CD4-positive, alpha-beta T cell treated with Interleukin-15 for 4 hours (primary cell): ENCODE measurements around the gene NHS.
"Not testable (repeated sequence)": the region's sequence is repeated elsewhere in the genome, so short reads cannot be mapped to it uniquely, and the experiment has no call there.

Experiments
- DNase-seq: peaks from one replicate; pipeline ENCODE4 v3.0.0-alpha.2; 2020; ENCODE audit warnings: low spot score

NHS gene

DNA sequence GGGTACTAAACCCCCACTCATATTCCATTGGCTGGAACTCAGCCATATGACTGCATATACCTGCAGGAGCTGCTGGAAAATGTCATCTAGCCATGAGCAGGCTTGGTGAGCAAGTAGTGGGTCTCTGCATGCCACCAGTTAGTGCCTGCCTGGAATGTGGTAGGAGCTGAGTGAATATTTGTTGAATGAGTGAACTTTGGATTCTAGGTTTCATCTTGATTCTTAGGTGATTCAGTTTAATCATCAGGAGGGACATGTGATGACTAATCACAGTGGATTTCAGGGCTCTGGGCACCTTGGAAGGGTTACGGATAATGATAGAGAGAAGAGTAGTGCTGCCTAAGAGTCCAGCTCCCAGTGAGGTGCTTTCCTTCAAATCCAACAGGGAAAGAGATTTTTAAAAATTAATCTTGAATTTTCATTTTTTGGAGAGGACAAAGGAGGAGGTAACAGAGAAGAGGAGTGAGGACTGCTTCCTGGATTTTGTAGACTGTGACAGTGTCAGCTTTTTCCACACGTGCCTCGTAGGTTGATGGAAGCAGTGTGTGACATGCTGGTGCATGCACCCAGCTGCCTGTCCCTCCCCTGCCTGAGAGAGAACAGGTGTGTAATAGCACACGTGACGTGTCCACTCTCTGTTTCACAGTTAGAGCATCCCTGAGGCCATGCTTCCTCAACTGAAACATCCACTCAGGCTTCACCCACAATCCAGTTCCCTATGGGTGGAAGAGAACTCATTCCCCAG lies 30.4 kb downstream of the NHS start:
- no peak for DNase-seq

- DNase-seq: no peak
These were observed 34.7 kb downstream of the NHS start for GRCh38 chrX:17409566-17410290.

DNA sequence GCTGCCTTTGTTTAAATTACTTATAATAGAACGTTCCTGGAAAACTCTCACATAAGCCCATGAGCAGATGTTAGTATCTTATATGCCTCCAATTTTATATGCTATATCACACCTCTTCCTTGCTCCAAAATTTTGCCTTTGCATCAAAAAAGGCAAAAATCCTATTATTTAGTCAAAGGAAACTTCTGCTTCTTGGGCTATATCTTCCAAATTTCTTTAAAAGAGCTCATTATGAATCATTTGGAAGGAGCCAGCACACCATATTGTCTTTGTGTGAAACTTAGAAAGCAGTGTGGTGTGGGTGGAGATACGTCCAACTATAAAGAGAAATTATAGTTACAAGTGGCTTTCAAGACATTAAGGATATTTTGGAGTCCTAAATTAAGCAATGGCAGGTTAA lies 35.7 kb downstream of the NHS start:
- DNase-seq: no peak

GRCh38 chrX:17411205-17411604 lies 36.2 kb downstream of the NHS start:
- DNase-seq: no peak

DNA sequence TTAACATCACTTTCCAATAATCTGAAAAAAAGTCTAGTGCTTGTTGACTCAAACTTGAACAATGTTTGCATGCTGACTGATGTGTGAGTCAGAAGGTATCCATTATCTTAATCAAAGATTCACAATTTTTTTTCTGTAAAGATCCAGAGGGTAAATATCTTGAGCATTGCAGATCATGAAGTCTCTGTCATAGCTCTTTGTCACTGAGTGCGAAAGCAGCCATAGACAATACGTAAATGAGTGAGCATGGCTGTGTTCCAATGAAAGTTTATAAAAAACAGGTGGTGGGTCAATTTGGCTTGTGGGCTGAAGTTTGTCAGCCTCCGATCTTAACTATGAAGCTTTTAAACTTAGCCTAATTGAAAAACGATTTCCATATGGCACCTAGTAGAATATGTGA lies 37.7 kb downstream of the NHS start:
- DNase-seq: no peak

- no peak for DNase-seq
These were observed 38.2 kb downstream of the NHS start for GRCh38 chrX:17413228-17413627.

GRCh38 chrX:17414027-17414658 lies 39.1 kb downstream of the NHS start:
- no peak for DNase-seq

DNA sequence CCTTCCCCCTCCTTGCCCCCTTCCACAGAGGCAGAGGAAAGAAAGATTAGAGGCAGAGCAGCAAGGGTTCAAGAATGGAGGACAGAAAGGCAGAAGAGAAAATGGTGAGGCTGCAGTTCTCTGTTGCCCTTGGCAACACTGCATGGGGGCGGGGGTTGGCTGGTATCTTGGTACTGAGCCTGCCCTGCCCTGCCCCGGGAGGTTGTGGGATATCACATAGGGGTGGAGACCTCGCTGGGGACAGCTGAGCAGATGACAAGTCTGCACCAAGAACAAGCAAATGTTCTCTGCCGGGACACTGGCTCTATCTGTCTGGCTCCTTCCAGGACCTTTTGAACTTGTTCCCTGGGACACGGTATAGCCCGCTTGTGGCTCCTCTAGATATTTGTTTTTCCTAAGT lies 39.8 kb downstream of the NHS start:
- DNase-seq: no peak

DNA sequence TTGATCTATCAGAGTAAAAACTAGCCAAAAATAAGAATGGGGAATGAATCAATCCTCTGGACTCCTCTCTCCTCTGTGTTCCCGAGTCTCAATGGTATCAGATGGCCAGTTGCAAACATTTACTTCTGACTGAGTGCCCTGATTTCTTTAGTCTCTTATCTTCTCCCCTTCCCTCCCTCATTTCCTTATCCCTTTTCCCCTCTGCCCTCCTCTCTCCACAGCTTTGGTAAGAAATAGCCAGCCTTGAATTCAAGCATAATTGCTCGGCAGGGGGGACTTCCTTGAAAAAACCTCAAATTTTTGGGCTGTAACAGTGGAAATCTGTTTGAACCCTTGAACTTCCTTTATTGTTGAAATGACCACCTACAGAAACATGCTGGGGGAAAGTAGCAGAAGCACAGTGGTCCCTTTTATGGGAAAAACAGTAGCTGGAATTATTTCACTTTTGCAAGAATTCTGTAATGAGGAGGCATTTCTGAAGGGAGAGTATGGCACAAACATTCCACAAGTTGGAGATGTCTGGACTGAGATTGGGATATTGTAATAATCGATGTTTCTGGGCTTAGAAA lies 40.3 kb downstream of the NHS start:
- DNase-seq: no peak

- no peak for DNase-seq
These were observed 42.4 kb downstream of the NHS start for GRCh38 chrX:17417372-17417771.

- no peak for DNase-seq
These were observed 50.1 kb downstream of the NHS start for GRCh38 chrX:17425136-17425535.

- DNase-seq: no peak
These were observed 50.6 kb downstream of the NHS start for GRCh38 chrX:17425551-17425950.

GRCh38 chrX:17431171-17431570 lies 56.2 kb downstream of the NHS start:
- no peak for DNase-seq

DNA sequence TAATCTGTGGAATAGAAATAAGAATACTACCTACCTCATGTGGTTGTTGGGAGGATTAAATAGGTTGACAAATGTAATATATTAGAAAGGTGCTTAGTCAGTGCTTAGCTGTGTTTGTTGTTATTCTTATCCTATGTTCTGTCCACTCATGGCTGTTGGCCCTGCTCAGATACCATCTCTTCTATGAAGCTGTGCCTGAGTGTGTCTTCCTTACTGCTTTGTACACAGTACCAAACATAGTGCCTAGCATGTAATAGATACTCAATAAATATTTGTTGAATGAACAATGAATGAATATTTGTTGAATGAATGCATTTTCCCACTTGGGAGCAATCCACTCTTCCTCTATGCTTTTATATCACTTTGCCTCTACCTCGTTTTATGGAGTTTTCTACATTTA lies 57.2 kb downstream of the NHS start:
- no peak for DNase-seq

GRCh38 chrX:17433965-17434364 lies 59.0 kb downstream of the NHS start:
- no peak for DNase-seq

DNA sequence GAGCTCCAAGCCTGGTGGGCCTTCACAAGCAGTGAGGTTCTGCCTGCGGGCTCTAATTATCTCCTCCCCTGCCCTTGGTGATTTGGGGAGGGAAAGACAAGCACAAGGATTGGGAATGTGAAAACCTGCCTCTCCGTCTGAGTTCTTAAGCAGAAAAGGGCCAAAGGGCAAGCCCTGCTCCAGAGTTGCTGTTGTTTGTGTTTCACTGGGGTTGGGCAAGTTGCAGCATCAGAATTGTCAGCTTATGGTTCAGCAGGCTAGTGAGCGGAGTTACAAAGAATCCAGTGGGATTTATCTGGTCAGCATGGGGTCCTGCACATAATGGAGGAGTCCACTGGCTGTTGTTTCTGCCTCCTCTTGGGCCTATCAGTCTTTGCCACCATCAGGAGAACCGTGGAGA lies 60.5 kb downstream of the NHS start:
- DNase-seq: no peak

GRCh38 chrX:17438221-17438620 lies 63.2 kb downstream of the NHS start:
- DNase-seq: no peak

DNA sequence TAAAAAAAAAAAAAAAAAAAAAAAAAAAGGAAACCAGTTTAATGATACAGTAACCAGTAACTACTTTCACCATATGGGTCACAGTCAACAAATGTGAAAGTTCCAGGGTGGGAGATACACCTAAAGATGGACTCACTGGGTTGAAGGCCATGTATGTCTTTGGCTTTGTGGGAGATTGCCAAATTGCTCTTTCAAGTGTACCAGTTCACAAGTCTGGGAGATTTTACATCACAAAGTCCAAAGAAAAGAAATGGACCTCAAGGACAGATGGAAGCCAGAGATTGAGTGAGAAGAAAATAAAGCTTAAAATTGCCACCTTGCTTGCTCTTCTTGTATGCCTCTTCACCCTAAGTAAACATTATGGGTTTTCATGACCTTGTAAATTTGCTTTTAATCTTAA lies 65.3 kb downstream of the NHS start:
- no peak for DNase-seq

- DNase-seq: no peak
These were observed 65.8 kb downstream of the NHS start for GRCh38 chrX:17440836-17441235.

DNA sequence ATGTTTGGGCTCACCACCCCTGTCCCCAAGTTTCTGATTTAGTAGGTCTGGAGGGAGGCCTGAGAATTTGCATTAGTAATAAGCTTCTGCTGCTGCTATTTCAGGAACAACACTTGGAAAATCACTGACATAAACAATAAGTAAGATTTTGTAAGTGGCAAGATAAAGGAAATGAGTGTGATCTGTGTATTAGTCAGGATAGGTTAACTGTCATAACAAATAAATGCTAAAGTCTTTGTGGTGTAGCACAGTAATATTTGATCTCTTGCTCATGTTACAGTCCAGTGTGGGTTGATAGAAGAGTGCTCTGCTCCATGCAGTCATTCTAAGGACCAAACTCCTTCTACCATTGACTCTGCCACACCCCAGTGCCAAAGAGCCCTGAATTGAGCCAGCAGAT lies 67.0 kb downstream of the NHS start:
- DNase-seq: no peak

DNA sequence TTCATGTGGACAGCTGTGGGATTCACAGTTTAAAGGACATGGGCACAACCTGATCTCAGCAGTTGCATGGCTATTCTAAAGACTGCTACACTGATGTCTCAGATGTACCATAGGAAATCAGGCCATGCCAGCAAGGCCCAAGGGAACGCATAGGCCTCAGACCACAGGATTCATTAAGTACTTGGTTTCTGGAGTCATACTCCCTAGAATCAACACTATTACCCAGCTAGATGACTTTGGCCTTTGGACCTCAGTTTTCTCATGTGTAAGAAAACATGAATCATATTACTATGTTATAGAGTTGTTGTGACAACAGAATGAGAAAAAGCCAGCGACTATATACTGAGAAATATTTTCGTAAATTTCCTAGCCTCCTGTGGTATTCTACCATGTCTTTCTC lies 67.9 kb downstream of the NHS start:
- DNase-seq: no peak

DNA sequence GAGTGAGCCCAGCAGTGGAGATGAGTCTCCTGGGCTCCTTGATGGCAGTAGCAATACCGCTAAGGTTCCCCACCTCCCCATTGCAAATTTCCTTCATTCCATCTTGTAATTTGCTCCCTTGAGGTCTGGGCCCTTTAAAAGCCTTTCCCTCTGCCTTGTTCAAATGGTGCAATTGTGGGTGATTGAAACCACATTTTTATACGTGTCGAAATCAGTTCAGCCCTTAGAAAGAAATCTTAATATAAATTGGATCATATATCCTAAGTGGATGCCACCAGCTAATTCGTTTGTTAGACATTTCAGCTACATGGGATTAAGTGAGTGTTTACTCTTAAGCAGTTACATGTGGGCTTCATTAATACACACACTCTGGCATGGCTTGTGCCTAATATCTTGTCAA lies 68.6 kb downstream of the NHS start:
- DNase-seq: no peak

DNA sequence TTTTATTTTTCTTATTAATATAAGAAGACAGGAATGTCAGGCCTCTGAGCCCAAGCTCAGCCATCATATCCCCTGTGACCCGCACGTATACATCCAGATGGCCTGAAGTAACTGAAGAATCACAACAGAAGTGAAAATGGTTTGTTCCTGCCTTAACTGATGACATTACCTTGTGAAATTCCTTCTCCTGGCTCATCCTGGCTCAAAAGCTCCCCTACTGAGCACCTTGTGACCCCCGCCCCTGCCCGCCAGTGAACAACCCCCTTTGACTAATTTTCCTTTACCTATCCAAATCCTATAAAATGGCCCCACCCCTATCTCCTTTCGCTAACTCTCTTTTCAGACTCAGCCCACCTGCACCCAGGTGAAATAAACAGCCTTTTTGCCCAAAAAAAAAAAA lies 71.3 kb downstream of the NHS start:
- not testable (repeated sequence) for DNase-seq
